Putamen (tissue), 1 donor: Measurements from ENCODE around the gene ACAP3.
A peak's percentile ranks its signal among the peaks of the same experiment; 100 is the strongest.
"Not testable (repeated sequence)": the region's sequence is repeated elsewhere in the genome, so short reads cannot be mapped to it uniquely, and the experiment has no call there.

Source experiments
- DNase-seq: peaks from one replicate; pipeline ENCODE4 v3.0.0-alpha.2; 2016; ENCODE audit warnings: low spot score

ACAP3 gene

GRCh38 chr1:1330366-1331067 lies 22.8 kb upstream of the ACAP3 start:
- DNase-seq, result no peak

- no peak for DNase-seq
These were observed 21.8 kb upstream of the ACAP3 start for GRCh38 chr1:1329304-1330210.

- no peak for DNase-seq
These were observed 20.5 kb upstream of the ACAP3 start for GRCh38 chr1:1328254-1328653.

GRCh38 chr1:1327291-1327690 lies 19.6 kb upstream of the ACAP3 start:
- DNase-seq, result no peak

- no peak for DNase-seq
These were observed 18.4 kb upstream of the ACAP3 start for GRCh38 chr1:1326075-1326605.

GRCh38 chr1:1325288-1326074 lies 17.8 kb upstream of the ACAP3 start:
- DNase-seq, result no peak

GRCh38 chr1:1324524-1325287 lies 17.0 kb upstream of the ACAP3 start, which contains the start of the genes CPTP and INTS11:
Gene CPTP, plus strand, starts transcription at chr1:1324802. Its CDS starts 2,109 bp downstream, at chr1:1326911.
Gene INTS11, minus strand, starts transcription at chr1:1324660. Its CDS starts 52 bp downstream, at chr1:1324608.
- DNase-seq, result peak; percentile 87

- no peak for DNase-seq
These were observed 16.4 kb upstream of the ACAP3 start for GRCh38 chr1:1324084-1324523.

- no peak for DNase-seq
These were observed 15.2 kb upstream of the ACAP3 start for GRCh38 chr1:1322952-1323351.

GRCh38 chr1:1322418-1322817 lies 14.7 kb upstream of the ACAP3 start:
- DNase-seq, result no peak

GRCh38 chr1:1321477-1321876 lies 13.7 kb upstream of the ACAP3 start:
- no peak for DNase-seq

GRCh38 chr1:1320666-1321448 lies 13.1 kb upstream of the ACAP3 start:
- no peak for DNase-seq

GRCh38 chr1:1319646-1319941 lies 11.9 kb upstream of the ACAP3 start:
- no peak for DNase-seq

- DNase-seq, result no peak
These were observed 11.3 kb upstream of the ACAP3 start for GRCh38 chr1:1318777-1319645.

GRCh38 chr1:1318131-1318652 lies 10.5 kb upstream of the ACAP3 start:
- DNase-seq, result peak; percentile 59

GRCh38 chr1:1317420-1317819 lies 9.7 kb upstream of the ACAP3 start:
- no peak for DNase-seq

- not testable (repeated sequence) for DNase-seq
These were observed 8.5 kb upstream of the ACAP3 start for GRCh38 chr1:1316199-1316598.

GRCh38 chr1:1315435-1315954 lies 7.8 kb upstream of the ACAP3 start:
- DNase-seq, result no peak
